Stimulated activated CD8-positive, alpha-beta memory T cell treated with anti-CD3 and anti-CD28 coated beads, Interleukin-12 subunit alpha, Interleukin-12 subunit beta, amount 100 ng/mL, for 24 hours (primary cell): ENCODE data around the gene SLC2A9.
"Not testable (repeated sequence)": the region's sequence is repeated elsewhere in the genome, so short reads cannot be mapped to it uniquely, and the experiment has no call there.

Experiments used
- DNase-seq: peaks from one replicate; pipeline ENCODE4 v3.0.0-alpha.2; 2020; ENCODE audit errors: extremely low read depth

SLC2A9 gene

DNA sequence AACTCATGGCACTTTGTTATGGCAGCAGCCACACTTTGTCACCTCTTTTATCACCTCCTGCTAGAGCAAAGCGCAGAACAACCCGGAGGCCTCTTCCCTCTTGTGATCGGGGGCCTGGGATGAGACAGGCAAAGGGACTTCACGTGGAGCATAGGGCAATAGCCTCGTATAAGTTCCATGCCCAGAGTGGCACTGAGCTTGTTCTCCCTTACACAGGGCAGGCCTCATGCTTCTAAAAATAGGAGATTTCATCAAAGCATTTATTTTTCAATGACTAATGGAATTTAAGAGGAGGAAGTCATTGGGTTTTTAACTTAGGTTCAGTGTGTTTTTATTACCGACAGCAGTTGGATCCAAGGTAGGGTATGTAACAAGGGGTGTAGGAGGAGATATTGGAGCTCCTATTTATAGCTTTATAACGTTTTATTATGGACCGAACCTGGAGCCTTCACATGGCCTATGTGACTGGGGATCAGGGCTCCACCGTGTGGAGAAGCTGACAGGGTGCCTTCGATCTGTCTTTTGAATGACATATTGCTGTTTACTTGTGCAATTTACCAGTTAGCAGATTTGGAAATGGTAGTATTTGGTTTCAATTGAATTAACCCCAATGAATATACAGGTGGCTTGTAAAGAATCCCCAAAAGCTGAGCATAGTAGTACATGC lies 93.8 kb downstream of the SLC2A9 start:
- DNase-seq: no peak

DNA sequence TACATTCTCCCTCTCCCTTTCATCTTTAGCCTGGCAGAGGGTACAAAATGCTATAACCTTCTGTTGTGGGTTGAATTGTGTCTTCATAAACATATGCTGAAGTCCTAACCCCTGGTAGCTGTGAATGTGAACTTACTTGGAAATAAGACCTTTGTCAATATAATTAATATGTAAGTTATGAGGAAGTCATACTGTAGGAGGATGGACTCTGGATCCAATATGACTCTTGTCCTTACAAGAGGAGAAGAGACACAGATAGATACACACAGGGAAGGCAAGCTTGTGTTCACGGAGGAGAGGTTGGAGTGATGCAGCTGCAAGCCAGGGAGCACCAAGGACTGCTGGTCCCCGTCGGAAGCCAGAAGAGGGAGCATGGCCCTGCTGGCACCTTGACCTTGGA lies 94.7 kb downstream of the SLC2A9 start:
- no peak for DNase-seq

DNA sequence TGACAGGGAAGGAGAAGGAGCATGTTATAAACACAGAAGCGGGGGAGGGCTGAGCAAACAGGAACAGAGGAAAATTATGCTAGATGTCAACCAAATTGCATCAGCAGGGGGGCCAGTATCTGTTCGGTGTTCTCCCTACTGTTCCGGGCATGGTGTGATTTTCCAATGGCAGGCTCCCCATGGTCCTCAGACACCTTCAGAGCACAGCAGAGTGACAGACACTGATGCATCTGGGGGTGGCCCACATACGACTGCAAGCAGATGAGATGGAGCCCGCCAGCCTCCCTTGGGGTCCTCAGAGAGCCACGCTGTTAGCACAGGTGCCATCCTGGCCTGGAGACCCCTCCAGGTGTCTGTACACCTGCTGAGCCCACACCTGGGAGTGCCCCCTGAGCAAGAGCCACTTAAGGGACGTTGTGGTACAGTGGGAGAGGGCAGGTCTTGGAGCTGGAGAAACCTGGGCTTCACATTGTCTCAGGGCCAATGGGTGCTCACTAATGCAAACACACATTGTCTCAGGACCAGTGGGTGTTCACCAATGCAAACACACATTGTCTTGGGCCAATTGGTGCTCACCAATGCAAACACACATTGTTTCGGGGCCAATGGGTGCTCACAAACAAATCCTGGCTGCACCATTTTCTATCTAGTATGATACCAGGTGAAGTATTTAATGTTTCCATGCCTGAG lies 95.4 kb downstream of the SLC2A9 start:
- DNase-seq: no peak

DNA sequence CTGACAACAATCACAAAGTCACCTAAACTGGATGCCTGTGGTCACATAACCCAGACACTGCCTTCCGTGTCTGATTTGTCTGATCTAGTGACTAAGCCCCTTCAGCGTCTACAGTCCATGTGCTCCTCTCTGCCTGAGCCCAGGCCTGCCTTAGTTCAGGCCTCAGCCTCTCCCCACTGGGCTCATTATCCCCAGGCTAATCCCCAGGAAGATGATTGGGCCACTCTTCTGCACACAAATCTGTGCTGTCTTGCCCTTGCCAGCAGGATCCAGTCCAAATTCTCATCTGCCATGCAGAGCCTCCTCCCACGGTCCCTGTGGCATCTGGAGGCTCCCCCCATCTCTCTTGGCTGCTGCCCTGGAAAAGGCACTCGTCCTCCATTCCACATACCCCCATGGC lies 96.5 kb downstream of the SLC2A9 start:
- no peak for DNase-seq

DNA sequence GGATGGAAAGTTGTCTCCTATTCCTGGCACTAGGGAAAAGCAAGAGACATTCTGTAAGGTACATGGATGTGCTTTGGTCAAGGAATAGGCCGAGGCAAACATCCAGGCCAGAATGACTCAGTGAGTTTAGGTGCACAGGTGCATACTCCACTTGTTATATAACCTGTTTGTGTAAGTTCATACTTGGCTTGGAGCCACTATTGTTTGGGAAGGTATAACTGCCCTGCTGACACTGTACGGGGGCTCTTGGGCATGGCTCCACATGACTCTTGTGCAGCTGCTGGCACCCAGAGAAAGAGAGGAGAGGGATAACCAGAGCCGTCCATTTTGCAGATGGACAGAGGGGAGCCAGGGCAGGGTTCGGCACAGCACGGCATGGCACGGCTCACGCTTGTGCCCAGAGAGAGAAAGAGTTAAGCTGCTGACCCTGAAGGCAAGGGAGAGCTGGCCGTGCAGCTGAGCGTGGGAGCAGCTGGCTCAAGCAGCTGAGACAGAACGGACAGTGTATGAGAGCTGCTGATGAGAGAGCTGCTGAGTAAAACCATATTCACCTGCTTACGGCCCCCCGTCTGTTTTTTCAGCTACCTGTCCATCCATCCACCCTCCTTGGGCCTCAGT lies 98.0 kb downstream of the SLC2A9 start:
- no peak for DNase-seq

DNA sequence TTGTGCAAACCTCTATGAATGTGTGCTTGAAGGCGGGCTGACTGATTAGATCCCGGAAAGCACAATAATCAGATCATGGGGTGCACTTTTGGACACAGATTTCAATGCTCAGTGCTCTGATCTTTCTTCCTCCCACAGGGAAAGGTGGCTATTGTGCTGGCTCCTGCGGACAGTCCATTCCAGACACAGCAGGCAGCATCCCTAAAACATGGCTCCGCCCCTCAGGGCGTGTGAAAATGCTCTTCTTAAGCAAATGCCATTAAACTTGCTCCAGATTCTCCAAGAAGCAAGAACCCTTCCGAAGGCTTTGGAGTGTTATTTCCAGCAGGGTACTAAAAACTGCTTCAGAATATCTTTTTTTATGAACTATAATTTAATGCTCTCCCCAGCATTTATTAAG lies 100.0 kb downstream of the SLC2A9 start:
- DNase-seq: no peak

DNA sequence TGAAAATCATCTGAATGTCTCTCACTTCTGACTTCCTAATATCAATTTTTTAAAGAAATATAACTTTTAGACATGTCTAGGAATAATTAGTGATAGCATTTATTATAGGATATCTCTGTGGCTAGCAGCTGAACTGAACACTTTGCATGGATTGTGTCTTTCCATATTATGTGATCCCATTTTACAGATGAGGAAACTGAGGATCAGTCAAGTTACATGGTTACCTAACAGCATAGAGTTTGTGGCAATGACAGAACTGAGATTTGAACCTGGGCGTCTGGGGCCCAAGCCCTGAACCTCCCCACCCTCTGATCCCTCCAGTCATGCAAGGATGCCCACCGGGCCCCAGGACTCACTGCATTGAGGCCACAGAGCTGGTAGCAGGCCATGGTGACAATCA lies 101.3 kb downstream of the SLC2A9 start:
- DNase-seq: no peak

DNA sequence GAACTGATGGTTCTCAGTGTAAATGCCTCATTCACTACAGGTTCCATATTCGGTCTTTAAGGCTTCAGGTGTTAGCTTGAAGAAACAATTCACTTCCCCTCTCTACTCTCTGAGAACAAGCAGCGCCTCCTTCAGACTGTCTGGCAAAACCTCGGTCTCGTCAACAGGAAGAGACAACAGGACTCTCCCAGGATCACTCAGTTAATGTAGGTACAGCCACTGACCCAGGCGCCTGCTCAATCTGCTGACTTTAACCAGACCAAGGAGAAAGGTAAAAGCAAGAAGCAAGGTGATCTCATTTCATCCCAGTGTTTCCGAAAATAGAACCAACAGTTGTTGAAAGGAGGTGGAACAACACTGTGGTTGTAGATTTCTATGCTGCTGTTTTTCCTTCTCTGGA lies 102.2 kb downstream of the SLC2A9 start:
- DNase-seq: no peak

DNA sequence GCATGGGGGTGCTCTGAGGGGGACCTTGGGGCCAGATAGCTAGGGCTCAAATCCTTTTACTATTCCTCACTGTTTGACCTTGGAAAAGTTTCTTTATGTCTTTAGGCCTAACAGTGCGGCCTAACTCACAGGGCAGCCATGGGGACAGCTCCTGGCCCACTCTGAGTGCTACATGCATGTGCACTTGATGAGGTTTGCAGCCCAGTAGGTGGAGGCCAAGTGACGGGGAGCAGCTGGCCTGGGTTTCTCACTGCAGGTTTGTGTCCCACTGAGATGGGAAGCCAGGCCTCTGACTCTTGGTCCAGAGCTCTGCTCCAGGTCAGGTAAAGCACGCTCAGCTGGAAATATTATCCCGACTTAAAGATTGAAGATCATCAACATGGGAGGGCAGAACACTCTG lies 102.8 kb downstream of the SLC2A9 start:
- DNase-seq: no peak

DNA sequence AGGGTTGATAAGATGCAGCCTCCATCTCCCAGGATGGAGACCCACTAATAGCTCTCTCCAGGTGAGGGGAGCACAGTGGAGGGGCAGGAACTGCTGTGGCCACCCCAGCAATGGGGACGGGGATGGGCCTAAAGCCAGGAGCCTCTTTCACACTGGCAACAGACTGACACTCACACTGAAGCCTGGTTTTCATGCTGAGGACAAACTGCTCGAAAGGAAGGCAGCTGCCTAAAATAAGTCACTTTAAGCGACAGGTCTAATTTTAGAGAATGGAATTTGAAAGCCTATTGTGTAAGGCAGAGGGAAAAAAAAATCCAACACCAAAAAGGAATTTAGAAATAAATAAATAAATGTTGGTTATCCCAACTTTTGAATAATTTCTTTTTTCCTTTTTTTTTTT lies 104.4 kb downstream of the SLC2A9 start:
- DNase-seq: no peak

DNA sequence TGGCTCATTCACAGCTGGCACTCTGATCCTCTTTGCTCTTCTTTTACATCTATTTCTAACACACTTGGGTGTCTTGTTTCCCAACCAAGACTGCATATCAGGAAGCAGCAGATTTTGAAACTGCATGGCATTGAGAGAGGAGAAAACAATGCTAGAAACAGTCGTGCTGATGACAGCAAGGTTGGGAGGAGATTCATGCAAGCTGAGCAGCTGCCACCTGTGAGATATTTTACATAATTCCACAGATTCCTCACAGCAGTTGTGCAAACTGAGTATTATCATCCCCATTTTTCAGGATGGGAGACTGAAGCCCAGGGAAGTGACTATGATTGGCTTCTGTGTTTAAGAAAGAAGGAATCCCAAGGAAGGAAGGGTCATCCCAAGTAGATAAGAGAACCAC lies 105.0 kb downstream of the SLC2A9 start:
- no peak for DNase-seq

DNA sequence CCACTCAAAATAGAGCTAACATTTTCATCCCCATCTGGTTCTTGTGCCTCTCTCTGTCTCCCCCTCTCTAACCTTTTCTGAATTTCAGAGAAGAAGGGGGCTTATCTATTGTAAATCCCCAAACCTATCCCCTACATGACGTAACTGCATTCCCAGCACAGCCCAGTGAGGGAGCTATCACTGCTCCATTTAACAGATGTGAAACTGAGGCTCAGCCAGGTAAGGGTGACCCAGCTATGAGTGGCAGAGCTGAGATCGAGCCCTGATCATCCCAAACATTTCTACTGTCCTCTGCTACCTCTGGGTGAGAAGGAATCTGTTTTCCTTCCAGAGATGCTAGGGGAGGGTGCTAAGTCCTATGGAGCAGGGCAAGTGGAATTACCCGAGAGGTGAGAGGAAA lies 107.5 kb downstream of the SLC2A9 start:
- DNase-seq: no peak

DNA sequence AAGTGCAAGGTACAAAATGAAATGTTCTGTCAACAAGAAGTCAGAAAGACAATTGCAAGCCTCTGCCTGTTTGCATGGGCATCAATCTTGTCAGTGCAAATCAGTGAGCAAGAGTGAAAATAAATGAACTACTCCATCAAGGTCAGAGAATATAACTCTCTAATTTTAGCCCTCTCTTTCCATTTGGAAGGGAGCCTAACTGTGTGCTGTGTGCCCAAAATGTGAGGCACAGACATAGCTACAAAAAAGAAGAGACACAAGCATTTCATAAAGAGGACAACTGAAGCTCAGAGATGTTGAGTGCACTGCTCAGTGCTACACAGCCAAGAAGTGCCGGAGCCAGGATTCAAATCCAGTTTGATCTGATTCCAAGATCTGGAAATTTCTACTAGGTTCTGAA lies 114.3 kb downstream of the SLC2A9 start:
- DNase-seq: no peak

DNA sequence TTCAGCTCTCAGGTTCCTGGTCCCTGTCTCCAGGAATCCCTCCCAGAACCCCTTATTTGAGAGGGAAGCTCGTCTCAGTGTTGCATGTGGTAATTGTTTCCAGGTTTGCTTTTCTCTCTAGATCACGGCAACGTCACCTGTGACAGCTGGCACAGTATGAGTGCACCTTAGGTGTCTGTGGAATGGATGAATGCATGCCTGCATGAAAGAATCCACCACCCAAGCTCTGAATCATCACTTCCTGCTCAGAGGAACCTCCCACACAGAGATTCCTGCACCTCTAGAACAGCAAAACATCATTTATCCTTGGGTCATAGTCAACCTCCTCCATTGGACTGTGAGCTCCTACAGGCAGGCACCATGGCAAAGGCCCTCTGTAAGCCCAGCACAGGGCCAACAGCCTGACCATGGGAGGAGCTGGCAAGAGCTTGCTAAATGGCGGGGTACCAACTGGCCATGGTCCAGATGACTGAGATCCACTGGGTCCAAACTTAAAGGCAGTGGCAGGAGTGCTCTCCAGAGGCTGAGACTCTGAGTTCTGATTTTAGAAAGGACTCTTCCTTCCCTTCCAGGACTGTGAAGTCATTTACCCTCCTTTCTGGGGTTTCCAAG lies 116.2 kb downstream of the SLC2A9 start:
- DNase-seq: no peak

DNA sequence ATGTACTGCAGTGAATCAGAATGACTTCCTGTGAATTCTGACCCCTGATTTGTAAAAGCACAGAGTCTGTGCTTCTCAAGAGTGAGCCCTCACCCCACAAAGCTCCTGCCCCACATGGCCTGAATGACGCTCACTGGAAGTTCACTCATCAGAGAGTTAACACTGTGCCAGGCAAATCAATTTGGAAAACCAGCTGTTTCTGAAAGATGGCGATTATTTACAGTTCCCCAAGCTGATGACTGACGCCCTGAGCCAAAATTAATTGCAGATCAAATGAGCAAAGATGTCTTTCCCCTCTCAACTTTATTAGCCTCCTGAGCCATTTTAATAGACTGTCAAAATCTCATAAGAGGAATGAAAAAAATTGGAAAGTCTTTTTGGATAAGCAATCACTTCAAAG lies 118.0 kb downstream of the SLC2A9 start:
- DNase-seq: no peak

DNA sequence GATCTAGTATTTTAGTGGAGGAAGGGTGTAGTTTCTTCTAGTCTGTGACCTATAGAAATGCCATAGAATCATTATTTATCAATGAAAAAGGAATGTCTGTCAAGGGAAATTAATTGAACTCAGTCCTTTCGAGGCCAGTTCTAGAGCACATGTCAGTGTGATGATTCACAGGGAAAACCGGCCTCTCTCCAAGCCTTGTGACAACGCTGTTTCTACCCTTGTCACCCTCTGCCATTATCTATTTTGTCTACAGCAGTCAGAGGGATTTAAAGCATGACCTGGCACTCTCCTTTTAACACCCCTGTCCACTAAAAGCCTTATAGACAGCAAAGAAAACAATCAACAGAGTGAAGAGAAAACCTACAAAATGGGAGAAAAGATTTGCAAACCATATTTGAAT lies 120.0 kb downstream of the SLC2A9 start:
- DNase-seq: no peak

DNA sequence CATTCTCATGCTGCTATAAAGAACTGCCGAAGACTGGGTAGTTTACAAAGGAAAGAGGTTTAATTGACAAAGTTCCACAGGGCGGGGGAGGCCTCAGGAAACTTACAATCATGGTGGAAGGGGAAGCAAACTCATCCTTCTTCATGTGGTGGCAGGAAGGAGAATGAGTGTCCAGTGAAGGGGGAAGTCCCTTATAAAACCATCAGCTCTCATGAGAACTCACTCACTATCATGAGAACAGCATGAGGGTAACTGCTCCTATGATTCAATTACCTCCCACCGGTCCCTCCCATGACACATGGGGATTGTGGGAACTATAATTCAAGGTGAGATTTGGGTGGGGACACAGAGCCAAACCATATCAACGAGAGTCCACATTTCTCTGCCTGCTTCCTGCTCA lies 120.7 kb downstream of the SLC2A9 start:
- not testable (repeated sequence) for DNase-seq

DNA sequence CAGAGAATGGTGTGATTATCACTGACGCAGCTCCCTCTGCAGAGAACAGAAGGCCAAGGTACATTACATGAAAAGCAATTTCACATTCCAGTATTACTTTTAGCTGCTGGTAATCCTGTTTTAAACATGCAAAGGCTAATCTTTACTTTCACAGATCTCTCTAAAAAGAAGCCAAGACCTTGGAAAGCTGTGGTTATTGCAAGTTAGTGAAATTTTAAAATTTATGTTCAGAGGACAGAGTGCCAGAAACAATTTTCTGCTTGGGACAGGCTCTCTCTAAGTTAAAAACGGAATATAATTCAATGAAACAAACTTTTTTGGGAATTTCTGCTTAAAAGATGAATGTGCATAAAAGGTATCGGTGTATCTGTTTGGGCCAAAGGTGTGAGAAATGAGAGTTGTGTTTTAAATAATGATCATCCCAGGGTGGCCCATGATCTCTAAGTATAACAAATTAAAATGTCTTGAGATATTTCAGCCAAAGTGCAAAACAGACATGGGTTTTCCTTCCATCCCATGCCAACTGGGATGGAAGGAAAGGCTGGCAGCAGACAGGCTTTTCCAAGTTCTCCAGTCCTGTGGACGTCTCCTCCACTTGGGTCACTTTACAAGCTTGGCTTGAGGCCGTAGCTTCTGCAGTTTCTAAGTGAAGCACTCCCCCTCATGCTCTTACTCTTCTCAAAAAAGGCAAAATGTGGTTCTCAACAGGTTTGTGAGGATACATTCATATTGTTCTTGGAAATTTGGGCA lies 121.8 kb downstream of the SLC2A9 start:
- no peak for DNase-seq

DNA sequence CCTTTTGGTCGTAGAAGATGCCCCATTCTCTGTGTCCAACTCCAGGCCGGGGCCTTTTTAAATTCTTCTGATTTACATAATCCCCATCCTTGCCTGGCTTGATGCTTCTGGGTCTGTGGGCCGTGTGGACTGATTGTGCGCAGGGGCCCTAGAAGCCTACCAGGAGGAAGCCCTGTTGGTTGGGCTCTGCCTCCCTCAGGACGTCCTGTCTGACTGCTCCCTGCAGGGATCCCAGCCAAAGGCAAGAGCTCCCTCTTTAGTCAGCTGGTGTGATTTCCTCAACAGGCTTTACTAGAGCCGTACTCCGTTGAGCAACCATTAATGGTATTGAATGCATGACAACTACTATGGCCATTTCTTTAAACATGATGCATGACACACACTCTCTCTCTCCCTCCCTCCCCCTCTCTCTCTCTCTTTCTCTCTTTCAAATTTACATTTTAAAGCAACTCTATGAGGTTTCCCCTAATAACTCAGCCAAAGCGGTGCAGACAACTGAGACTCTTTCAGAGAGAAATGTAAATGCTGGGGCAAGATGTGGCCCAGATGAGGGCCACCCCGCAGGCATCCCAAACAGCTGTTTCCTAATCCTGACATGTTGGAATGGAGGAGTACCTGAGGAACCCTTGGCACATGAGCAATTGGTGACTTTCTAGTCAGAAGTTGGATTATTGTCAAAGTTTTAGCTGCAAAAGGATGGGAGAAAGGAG lies 122.5 kb downstream of the SLC2A9 start:
- no peak for DNase-seq

DNA sequence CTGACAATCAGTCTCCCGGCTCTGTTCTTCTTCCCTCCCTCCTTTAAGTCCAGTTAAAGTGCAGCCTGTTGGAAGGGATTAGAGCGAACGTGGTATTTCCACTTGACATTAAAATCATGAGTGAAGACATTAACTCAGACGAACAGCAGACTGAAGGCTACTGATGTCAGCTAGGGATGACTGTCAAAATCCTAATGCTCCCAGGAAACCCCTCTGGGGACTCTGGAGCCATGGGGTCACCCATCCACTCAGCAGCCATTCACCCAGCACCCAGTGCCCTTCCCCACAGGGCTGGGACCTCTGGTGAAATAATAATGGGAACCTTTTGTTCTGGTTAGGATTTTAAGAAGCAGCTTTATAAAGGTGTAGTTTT lies 126.0 kb downstream of the SLC2A9 start:
- DNase-seq: no peak

DNA sequence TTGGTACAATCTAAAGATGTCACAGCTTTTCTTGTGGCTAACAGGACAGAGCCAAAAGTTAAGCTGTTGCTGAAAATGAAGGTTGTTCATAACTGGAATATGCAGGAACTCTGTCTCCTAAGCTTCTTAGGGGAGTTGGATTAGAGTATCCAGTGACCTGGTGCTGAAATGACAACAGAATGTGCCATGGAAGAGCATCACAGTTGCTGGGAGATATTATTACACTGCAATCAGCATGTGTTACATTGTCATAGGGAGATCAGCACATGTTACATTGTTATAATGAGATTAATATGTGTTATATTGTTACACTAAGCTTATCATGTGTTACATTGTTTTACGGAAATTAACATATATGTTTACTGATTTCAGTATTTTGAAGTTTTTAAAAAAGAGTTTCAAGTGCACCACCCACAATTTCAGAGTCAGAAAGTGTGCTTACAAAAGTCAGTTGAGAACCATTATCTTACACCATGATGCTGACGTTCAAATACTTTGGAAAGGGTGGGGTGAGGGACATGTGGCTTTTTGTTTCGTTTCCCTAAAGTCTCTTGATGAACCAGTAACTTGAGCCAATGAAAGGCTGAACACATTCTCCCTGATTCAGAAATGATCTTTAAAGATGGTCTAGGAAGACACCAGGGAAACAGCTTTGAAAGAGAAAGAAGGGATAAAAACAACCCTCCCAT lies 126.5 kb downstream of the SLC2A9 start:
- no peak for DNase-seq
